Measurements from ENCODE around the gene DUSP15. TPM values are rescaled to one million over a fixed set of nuclear protein-coding genes. Genes with fewer than 3 reads are reported as not detected.

Gene DUSP15
- total RNA-seq, 1 donor from 2014 or later = not detected

- intact Hi-C loops (cut with micrococcal nuclease) = no loop called here
Observed at GRCh38 chr20:31894980-31895675, 24.8 kb upstream of the DUSP15 start.

DNA sequence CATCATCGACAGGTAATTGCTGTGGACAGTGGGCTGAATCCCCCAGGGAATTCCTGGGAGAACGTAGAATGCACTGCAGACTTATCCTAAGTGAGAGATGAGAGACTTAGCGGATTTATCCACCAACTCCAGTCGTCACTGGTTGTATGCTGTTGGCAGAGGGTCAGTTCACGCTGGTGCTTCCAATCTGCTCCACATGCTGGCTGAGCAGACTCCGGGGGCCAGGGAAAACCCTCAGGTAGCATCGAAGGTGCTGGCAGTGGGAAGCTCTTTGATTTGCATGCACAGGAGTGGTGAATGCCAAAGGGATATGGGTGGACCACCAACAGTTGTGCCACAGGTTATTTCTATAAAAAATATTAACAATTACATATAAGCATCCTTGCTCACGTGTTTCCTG, 20.3 kb upstream of the DUSP15 start:
- intact Hi-C loops (cut with micrococcal nuclease) = no loop called here

GRCh38 chr20:31883829-31884228, 13.5 kb upstream of the DUSP15 start:
- intact Hi-C loops (cut with micrococcal nuclease) = no loop called here

DNA sequence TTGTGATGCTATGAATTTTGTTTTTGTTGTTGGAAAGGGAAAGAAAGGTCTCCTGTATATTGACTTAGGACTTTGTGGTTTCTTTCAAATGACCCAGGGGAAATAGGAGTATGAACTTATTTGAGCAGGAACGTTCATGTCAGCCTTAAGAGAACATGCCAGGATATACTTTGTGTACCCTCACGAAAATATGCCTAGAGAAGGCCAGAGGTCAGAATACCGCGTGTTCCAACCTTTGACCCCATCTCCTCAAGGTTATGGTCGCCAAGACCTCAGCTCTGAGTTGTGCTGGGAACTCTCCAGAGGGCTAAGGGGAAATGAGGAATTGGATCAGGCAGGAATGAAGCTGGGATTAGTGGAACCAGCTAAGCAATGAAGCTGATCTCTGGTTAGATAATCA, 11.6 kb upstream of the DUSP15 start:
- intact Hi-C loops (cut with micrococcal nuclease) = no loop called here

DNA sequence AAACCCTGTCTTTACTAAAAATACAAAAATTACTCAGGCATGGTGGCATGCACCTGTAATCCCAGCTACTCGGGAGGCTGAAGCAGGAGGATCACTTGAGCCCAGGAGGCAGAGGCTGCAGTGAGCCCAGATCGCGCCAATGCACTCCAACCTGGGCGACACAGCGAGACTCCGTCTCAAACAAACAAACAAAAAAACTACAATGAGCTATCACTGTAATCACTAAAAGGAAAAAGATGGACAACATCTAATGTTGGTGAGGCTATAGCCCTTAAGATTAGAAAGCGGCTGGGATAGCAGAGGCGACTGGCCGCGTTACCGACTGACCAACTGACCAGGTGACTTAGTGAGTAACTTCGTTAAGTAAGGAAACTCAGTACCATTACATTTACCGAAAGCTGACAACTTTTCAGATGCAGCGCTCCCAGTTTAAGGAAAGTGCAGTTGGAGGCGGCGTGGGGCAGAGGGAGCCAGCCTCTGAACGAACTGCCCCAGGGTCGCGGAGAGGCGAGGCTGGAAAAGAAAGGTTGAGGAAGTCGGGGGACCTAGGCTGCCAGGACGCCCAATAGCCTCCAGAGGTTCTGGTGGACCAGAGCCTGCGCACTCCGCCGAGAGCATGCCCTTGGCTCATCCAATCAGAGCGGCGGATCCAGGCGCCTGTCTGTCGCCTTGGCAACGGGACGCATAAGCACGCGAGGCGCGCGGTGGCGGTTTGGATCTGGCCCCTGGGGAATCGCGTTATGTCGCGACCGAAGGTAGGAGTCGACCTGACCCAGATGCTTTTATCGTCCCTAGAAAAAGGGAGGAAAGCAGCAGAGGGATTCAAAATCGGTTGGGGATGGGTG, 9.0 kb upstream of the DUSP15 start:
- intact Hi-C loops (cut with micrococcal nuclease) = no loop called here

DNA sequence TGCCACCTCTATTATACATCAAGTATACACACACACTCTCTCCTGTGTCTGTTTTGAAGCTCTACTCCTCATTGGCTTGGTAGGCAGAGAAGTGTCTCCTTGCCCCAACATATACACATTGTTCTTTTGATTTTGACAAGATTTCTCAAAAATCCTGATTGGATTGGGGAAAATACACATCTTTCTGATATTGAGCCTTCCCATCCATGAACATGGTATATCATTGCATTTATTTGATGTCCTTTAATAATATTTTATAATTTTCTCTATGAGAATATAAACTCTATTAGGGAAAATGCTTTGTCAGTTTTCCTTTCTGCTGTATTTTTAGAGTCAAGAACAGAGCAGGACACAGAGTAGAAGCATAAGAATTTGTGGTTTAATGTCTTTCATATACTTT, 7.4 kb upstream of the DUSP15 start:
- intact Hi-C loops (cut with micrococcal nuclease) = no loop called here

DNA sequence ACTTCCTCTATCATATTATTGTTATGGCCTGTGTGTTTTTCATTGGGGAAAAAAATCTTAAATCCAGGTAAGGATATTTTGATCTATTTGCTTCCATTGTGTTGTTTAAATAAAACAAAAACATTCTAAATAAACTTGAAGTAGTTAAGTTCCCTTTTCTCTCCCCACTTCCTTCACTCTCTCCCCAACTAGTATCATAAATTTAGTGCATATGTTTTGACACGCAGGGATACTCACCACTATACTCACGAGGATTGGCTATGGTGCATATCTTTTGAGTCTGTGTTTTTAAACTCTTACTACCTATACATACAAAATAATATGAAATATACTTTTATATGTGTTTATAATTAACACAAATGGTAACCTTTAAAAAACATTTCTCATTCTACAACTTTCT, 5.3 kb upstream of the DUSP15 start:
- intact Hi-C loops (cut with micrococcal nuclease) = no loop called here

DNA sequence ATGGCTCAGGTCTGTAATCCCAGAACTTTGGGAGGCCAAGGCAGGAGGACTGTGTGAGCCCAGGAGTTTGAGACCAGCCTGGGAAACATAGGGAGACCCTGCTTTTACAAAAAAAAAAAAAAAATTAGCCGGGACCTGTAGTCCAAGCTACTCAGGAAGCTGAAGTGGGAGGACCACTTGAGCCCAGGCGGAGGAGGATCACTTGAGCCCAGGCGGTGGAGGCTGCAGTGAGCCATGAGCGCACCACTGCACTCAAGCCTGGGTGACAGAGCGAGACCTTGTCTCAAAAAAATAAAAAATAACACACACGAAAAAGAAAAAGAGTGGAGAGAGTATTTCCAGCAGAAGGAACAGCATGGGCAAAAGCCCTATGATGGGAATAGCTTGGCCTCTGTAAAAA, 2.1 kb upstream of the DUSP15 start:
- intact Hi-C loops (cut with micrococcal nuclease) = no loop called here

GRCh38 chr20:31871618-31871954, 1.3 kb upstream of the DUSP15 start:
- intact Hi-C loops (cut with micrococcal nuclease) = no loop called here

DNA sequence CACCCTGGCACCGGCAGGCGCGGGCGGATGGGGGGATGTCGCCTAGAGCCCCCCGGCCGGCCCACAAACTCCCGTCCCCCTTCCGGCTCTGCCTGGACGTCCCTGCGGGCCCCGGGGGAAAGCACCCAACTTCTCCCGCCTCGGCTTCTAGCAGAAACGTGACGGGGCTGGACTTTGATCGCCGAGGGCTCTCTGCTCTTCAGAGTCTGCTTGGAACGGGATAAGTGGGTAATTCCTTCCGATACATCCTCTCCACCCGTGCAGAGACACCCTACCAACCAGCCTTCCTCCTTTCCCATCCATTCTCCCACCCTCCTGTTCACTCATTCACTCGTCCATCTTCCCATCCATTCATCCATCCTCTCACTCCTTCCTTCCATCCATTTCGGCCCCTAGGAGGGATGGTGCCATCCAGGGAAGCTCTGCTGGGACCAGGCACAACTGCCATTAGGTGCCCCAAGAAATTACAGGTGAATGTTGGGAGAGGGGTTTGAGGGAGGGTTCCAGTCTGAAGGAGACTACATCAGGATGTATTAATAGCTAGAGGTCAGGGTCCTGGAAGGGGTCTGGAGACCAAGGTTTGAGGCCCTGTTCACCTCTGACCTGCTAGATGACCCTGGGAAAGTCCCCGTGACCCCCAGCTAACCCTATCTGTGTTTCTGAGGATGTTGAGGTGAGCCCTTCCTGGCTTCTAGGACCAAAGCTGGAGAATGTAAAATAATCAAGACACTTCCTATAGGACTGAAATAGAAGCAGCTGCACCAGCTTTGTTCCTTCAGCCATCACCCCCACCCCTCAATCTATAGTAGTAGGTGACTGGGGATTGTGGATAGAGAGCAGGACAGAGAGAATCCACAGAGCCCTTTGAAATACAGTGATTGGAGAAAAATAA, 645 bp upstream of the DUSP15 start:
- intact Hi-C loops (cut with micrococcal nuclease) = loop anchor here (1.0 kb wide), 1 partner anchor 10 kb away; no protein-coding TSS in a partner anchor

DNA sequence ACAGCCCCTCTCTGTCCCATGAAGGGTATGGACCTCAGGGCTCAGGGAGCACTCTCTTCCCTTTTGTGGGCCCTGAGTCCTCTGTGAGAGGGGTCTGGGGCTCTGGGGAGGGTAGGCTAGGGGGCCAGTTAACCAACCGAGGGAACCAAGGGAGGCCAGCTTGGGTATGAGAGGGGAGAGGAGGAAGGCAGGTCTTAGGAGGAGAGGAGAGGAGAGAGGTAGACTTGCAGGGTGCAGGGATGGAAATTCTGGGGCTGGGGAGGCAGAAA, 720 bp downstream of the DUSP15 start:
- intact Hi-C loops (cut with micrococcal nuclease) = no loop called here

DNA sequence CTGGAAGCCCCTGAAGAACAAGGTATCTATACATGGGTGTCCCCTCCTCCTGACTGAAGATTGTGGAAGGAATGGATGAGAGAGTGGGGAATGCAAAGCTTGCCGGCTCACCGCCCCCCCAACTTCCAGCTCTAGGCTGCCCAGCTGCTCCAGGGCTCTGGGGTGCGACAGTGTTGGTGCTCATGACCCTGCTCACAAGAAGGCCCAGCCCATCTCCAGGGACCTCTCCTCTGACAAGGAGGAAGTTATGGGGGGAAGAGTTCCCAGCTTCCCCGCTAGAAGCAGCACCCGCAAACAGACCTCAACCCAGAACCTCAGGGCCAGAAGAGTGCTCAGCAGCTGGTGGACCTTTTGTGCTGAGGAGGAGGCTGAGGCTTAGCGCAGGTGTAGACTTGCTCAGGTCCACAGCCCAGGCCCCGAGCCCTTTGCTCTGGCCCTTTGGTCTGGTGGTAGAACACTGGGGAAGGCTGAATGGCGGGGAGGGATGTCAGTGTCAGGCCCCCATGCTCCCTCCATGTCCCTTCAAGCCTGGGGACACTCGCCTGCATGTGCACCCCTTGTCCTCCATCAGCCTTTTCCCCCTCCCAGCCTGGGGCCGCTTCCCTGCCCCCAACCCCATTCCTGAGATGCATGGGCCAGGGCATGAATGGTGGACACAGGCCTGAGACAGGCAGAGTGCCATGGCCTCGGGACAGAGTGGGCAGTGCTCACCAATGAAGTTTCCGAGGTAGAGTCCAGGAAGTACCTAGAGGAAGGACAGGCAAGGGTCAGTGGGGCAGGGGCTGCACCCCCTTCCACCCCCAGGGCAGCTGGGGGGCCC, 1.3 kb downstream of the DUSP15 start:
- intact Hi-C loops (cut with micrococcal nuclease) = no loop called here

GRCh38 chr20:31866221-31866620, 4.1 kb downstream of the DUSP15 start:
- intact Hi-C loops (cut with micrococcal nuclease) = no loop called here

DNA sequence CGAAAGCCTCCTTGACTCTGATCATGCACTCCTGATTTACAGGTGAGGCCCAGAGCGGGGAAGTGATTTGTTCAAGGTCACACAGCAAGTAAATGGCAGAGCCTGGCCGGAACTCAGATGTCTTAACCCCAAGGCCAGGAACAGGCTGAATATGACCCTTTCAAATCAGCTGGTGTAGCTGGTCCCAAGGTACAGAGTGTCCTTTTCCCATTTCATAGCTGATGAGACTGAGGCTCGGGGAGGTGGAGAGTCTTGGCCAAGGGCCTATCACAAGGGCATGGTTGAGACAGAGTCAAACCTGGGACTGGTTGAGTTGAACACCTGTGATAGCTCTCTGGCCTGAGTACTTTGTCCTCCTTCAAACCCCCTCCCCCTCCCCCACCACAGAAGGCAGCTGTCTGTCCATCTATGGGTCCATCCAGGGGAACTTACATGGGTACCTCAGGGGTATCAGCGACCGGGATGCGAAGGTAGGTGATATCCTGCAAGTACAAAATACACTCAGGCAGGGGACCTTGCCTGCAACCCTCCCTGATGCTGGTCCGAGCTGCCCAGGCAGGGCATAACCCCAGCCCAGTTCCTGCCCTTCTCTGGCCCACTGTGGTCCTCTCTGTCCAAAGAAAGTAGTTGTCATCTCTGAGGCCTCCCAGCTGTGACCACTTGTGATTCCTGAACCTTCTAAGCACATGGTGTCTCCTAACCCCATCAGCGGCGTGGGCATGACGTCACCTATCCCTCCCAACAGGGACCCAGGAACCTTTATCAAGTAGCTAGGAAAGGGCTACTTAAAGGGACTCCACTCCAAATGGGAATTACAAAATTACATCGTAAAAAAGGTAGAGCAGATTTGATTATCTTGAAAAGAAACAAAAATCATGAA, 5.6 kb downstream of the DUSP15 start:
- intact Hi-C loops (cut with micrococcal nuclease) = no loop called here

GRCh38 chr20:31863296-31864085, 6.8 kb downstream of the DUSP15 start:
- intact Hi-C loops (cut with micrococcal nuclease) = no loop called here

- intact Hi-C loops (cut with micrococcal nuclease) = no loop called here
Observed at GRCh38 chr20:31862506-31862905, 7.8 kb downstream of the DUSP15 start.

- intact Hi-C loops (cut with micrococcal nuclease) = no loop called here
Observed at GRCh38 chr20:31862157-31862470, 8.2 kb downstream of the DUSP15 start.

DNA sequence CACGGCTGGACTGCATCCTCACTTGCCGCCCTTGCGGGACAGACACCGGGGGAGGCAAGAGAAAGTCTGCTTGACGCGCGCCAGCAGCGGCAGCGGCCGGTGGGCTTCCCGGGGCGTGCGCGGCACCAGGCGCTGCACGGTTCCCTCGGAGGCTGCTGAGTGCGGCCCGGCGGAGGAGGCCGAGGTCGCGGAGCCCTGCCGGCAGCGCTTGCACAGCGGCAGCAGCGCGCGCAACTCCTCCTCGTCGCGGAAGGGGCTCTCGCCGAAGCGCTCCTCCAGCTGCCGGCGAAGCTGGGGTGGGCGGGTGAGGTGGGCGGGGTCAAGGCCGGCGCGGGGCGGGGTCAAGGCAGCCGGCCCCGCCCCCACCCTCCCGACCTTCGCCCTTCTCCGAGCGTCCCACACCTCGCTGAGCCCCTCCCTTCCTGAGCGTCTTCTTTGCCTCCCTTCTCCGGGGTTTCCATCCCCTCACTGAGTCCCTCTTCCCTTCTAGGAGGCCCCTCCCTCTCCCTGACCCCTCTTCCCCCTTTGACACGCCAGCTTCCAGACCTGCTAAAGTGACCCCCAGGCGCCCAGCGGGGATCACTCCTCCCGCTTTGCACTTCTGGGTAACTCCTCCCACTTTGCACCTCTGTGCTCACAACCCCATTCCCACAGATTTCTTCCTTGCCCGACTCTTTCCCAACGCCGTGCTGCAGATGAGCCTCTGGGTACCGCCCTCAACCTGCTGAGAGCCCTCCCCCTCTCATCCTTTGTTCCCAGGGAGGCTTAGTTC, 8.8 kb downstream of the DUSP15 start:
- intact Hi-C loops (cut with micrococcal nuclease) = loop anchor here (1.0 kb wide), 1 partner anchor 9 kb away; the partner anchor contains the start of genes DUSP15 and TTLL9

DNA sequence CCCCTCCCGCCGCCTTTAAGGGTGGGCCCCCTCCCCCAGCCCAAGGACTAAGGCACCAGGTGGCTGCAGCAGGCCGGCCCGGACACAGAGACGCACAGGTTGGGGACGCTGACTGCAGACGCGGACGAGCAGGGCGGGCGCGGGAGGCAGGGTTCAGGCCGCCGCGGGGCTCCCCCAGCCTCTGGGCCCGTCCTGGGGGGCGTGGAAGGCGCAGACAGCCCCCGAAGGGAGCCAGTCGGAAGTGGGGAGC, 9.3 kb downstream of the DUSP15 start:
- intact Hi-C loops (cut with micrococcal nuclease) = loop anchor here (1.0 kb wide), 1 partner anchor 9 kb away; the partner anchor contains the start of genes DUSP15 and TTLL9

Measured in T-helper 2 cell treated with Interferon-gamma antibody and Interleukin-4, amounts not matched to agents 100 ng/mL and 5 ng/mL, for 36 hours (primary cell).